ENCODE results near the gene ITGAV. TPM values are rescaled to one million over a fixed set of nuclear protein-coding genes. Genes with fewer than 3 reads are reported as not detected.

ITGAV gene
- total RNA-seq, 1 donor from 2014 or later = 115 TPM

- H3K4me1 ChIP-seq = no peaks in the 10 kb centered on the region
- intact Hi-C loops (cut with DNase I) = no loop called here
- H3K36me3 ChIP-seq = peaks cover 0 to 20% of the 10 kb centered on the region in 2 donors
- H3K27ac ChIP-seq = no peak overlapping the region
- no peaks in the 10 kb centered on the region for H3K27me3 ChIP-seq
- H3K9me3 ChIP-seq = no peaks in the 10 kb centered on the region
- DNase-seq (ENCODE audit: low spot score in 2 of 2) = no peak
- TF ChIP-seq CTCF (IDR thresholded peaks at IDR 0.05) = no peak
- no peak overlapping the region for H3K4me3 ChIP-seq
Measured at GRCh38 chr2:186629250-186629996, 39.6 kb downstream of the ITGAV start.

GRCh38 chr2:186632417-186632816, 42.6 kb downstream of the ITGAV start:
- Histone ChIP-seq H3K4me3 (no peak overlapping the region), H3K9me3 (no peaks in the 10 kb centered on the region), H3K36me3 (peaks cover 0 to 5% of the 10 kb centered on the region in 2 donors), H3K27me3 (no peaks in the 10 kb centered on the region), H3K4me1 (no peaks in the 10 kb centered on the region), H3K27ac (no peak overlapping the region)
- no peak for DNase-seq (ENCODE audit: low spot score in 2 of 2)
- no peak for TF ChIP-seq CTCF (IDR thresholded peaks at IDR 0.05)
- intact Hi-C loops (cut with DNase I) = no loop called here

GRCh38 chr2:186634701-186635100, 44.8 kb downstream of the ITGAV start:
- TF ChIP-seq CTCF (IDR thresholded peaks at IDR 0.05) = no peak
- H3K27ac ChIP-seq = no peak overlapping the region
- DNase-seq (ENCODE audit: low spot score in 2 of 2) = no peak
- no peak overlapping the region for H3K4me3 ChIP-seq
- H3K36me3 ChIP-seq = peaks cover 0 to 16% of the 10 kb centered on the region in 2 donors
- H3K4me1 ChIP-seq = no peaks in the 10 kb centered on the region
- intact Hi-C loops (cut with DNase I) = no loop called here
- H3K27me3 ChIP-seq = no peaks in the 10 kb centered on the region
- no peaks in the 10 kb centered on the region for H3K9me3 ChIP-seq

- no peak overlapping the region for H3K27ac ChIP-seq
- no peaks in the 10 kb centered on the region for H3K9me3 ChIP-seq
- no peak for DNase-seq (ENCODE audit: low spot score in 2 of 2)
- H3K27me3 ChIP-seq = no peaks in the 10 kb centered on the region
- no peaks in the 10 kb centered on the region for H3K4me1 ChIP-seq
- H3K36me3 ChIP-seq = peaks cover 5 to 24% of the 10 kb centered on the region in 2 donors
- no peak for TF ChIP-seq CTCF (IDR thresholded peaks at IDR 0.05)
- intact Hi-C loops (cut with DNase I) = no loop called here
- H3K4me3 ChIP-seq = no peak overlapping the region
Measured at GRCh38 chr2:186636800-186637496, 47.1 kb downstream of the ITGAV start.

GRCh38 chr2:186637497-186637800, 47.6 kb downstream of the ITGAV start:
- peaks cover 5 to 24% of the 10 kb centered on the region in 2 donors for H3K36me3 ChIP-seq
- intact Hi-C loops (cut with DNase I) = no loop called here
- no peaks in the 10 kb centered on the region for H3K4me1 ChIP-seq
- no peak overlapping the region for H3K4me3 ChIP-seq
- DNase-seq (ENCODE audit: low spot score in 2 of 2) = no peak
- TF ChIP-seq CTCF (IDR thresholded peaks at IDR 0.05) = no peak
- no peak overlapping the region for H3K27ac ChIP-seq
- no peaks in the 10 kb centered on the region for H3K27me3 ChIP-seq
- H3K9me3 ChIP-seq = no peaks in the 10 kb centered on the region
